ENCODE measurements around the gene SLC45A2.

The SLC45A2 gene

DNA sequence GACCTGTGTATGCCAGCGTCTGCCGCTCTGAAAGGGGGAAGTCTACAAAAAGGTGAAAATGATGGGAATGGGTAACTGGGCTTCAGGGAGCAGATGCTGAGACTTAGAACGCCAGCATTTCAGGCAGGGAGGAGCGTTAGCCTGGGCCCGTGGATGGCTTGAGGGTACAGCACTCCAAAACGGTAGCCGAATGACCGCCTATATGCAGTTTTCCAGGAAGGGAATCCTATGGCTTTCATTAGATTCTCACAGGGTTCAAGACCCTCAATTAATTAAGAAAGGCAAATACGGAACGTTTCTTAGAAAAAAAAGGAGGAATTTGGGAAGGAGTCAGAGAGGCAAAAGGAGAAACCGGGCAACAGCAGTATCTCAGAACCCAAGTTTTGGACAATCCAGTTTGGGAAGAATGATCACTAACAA is 22.7 kb upstream of the SLC45A2 start:
- DNase-seq = peak; percentile 0

DNA sequence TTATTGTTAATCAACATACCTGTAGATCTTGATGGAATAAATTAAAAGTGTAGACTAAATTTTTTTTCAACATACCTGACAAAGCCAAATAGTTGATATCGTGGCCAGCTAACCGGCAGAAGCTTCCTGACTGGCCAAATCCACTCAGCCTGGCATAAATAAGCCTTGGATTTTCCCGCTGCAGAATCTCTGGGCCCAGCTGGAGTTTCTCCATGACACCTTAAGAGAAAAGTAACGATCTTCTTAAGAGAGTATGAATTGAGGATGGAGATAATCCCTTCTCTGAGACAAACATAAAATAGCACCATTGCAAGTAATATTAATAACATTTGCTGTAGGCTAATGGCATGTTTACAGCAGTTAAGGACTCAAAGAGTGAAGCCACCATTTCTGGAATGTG is 21.2 kb upstream of the SLC45A2 start:
- no peak for DNase-seq

DNA sequence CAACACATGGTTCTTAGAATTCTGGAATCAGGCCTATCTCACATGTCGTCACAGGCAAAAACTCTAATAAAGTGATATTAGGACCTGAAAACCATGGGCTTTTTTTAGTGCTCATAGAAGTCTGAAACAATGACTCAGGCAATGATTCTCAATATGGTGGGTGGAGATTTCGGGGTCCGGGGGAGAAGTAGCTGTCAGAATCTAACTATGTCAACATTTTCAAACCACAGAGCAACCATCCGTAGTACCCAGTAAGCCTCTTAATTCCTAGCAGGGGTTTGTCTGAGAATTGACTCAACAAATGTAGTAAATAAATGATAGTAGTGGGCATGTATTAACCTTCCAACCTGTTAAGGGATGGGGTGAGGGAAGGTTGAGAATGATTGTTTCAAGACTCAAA is 20.7 kb upstream of the SLC45A2 start:
- no peak for DNase-seq

DNA sequence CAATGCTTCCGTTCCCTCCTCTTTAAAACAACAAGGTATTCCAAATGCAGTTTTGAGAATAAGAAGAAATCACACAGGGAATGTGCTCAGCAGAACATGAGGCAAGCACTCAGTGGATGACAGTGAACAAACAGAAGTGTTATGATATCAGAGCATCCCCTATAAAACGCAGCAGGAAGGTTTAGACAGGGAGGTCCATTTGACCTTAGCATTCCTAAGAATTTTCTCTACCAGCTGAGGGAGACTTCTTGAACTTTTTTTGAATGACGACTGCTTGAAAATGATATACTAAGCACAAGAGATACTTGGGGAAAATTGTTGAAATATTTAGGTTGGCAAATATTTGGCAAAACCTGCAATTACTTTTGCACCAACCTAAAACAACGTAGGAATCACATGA is 19.4 kb upstream of the SLC45A2 start:
- no peak for DNase-seq

DNA sequence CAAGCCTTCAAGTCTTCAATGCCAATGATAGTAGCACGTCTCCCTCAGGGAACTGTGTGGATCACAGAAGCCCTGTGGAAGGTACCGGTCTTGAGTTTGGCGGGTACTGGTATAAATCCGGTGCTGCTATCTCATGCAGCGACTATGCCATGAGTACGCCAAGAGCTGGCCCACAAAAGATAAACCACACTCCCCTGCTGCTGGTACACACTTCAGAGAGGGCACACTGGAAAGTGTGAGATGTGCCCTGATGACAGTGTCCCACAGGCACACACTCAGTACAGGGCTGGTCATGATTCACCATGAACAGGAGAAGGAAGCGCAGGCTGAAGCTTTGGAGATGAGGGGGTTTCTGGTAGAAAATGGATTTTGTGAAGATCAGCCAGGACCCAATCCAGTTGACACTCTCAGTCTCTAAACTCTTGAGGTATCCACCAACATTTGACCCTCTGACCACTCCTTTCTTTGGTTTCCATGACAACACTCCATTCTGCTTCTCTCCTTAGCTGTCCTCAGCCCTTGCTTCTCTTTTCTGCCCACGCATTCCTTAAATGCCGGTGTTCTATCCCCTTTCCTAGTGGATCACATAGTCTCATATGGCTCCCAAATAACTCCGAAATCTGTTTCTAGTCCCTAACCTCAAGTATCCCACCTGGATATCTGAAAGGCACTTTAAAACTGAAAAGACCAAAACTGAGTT is 18.3 kb upstream of the SLC45A2 start:
- no peak for DNase-seq

DNA sequence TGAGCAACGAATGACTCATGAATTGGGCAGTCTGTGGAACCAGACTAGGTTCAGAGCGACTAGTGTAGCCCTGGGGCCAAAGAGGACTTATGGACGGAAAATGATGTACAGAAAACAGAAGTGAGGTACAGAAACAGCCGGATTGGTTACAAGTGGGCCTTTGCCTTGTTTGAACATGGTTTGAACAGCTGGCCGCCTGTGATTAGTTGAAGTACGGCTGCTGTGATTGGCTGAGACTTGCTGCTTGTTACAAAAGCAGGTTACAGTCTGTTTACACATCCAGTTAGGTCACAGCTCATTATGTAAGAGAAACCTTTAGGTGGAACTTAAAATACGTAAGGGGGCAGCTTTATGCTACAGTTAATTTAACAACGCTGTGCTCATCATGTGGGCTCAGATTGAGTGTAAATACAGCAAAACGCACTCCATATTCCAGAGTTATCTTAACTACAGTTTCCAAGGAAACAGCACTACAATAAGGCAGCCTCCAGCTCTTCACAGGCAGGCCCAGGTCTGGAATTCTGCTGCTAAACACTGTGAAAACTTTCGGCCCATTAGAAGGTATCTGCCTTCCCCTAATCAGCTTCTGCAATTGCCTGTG is 16.8 kb upstream of the SLC45A2 start:
- no peak for DNase-seq

DNA sequence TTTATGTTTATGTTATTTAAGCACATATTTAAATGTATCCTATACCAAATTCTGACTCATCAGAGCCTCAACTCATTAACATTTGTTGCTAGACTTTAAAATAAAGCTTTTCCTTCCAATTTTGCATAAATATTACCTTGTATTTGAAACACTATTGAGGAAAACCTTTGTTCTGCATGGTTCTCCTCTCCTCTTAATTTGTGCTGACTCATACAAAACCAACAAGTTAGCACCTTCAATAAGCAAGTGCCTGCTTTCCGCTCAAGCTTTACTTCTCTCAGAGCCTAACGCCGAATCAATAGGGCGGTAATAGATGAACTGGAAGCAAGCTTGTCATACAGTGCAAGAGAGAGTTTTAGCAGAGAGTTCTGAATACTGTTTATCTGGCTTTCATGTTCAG is 15.5 kb upstream of the SLC45A2 start:
- DNase-seq = no peak

DNA sequence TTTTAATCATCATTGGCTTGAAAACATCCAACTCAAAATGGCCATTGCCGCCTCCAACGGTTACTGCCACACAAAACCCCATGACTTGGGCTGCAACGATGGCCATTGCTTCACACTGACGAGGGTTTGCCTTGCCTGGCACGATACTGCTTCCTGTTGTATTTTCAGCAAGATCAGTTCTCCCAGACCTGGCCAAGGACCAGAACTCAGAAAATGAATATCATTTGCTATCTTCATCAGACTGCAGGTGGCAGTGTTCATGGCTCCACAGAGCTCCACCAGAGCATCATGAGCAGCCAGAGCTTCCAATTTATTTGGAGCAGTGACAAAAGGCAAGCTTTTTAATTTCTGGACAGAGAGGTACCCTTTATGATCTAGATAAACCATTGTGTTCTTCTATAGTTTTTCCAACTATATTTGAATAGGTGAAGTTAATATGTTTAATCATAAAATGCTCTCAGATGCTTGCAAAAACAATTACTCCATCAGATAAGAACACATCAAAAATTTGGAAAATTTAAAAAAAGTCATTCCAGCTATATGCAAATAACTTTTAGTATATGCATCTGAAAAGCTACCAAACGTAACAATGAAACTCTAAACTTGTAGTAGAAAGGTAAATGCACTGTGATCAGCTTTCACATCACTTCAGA is 13.0 kb upstream of the SLC45A2 start:
- DNase-seq = peak; percentile 56

DNA sequence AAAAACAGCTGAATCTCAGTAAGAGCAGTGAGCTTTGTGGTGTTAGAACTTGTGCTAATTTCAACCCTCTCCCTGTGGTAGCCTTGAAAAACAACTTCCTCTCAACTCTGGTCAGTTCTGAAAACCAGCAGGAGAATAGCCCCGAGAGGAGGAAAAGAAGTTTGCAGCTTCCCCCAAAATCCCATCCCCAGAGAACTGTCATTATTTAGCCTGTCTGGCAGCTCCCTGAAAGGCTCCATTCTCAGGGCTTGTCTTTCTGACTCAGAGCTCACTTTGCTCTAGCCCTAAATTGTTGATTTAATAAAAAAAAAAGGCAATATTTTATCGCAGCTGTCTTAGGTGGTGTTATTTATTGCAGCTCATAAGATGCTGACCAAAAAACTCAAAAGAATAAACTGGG is 11.4 kb upstream of the SLC45A2 start:
- no peak for DNase-seq

DNA sequence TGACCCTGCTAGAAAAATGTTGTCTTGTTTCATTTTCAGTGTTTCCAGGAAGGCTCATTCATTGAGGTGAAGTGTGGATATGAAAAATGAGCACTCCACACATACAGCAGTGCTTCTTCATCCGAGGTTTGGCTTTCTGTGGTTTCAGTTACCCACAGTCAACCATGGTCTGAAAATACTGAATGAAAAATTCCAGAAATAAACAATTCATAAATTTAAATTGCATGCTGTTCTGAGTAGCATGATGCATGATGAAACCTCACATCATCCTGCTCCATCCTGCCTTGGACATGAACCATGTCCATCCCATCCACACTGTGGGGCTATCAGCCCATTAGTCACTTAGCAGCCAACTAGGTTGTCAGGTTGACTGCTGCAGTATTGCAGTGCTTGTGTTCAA is 10.4 kb upstream of the SLC45A2 start:
- DNase-seq = no peak

DNA sequence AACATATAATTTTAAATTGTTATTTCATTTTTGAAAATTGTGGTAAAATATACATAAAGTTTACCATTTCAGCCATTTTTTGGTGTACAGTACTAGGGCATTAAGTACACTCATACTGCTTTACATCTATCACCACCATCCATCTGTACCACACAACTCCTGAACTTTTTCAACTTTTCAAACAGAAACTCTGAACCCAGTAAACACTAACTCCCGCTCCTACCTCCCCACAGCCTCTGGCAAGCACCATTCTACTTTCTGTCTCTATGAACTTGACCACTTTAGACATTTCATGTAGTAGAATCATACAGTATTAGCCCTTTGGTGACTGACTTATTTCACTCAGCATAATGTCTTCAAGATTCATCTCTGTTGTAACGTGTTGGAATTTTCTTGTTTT is 8.4 kb upstream of the SLC45A2 start:
- no peak for DNase-seq

DNA sequence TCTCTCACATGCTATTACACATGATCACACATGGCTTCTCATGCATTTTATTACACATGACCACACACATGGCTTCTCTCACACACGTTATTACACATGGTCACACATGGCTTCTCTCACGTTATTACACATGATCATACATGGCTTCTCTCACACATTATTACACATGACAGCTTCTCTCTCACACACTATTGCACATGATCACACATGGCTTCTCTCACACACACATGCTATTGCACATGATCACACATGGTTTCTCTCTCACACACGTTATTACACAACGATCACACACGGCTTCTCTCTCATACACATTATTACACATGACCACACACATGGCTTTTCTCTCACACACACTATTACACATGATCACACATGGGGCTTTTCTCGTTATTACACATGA is 954 bp upstream of the SLC45A2 start:
- no peak for DNase-seq

DNA sequence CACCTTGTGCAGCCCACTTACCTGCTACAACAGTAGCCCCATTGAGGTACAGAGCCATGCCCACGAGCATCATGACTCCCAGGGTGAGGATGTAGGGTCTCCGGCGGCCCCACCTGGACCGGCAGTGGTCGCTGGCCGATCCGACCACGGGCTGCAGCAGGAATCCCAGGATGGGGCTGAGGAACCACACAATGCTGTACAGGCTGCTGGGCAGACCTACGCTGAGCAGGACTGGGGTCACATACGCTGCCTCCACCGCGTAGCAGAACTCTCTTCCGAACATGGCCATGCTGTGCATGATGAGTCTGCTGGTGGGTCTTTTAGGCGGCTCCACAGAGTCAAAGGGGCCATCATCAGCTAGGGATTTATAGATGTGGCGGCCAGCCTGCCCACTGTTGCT is 315 bp downstream of the SLC45A2 start:
- no peak for DNase-seq

DNA sequence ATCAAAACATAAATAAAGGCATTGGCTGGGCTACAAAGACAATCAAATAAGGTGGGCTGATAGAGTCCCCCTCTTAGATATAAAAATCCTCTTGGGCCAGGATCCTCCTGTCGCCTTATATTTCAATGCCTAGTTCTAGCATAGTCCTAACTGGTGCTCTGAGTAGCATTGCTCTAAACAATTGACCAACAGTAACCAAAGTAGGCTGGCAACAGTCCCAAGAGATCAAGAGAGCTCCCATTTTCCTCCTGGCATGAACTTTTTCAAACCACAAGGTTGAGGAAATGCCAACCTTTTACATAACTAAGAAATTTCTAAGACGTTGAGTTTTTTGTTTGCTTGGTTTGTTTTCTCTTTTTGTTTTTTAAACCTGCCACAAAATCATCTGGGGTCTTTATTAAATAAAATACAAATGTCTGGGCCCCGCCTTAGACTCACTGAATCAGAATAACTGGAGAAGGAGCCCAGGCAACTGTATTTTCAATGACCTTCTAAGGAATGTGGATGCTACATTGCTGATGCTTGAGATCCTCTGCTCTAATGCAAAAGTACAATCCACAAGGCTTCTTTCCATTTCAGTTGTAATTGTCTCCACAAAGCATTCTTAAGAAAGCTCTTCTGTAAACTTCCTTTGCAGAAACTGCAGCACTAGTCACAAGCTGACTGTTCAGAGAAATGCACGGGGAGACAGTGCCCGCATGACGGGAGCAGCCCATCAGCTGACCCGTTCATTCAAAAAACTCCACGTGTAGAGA is 2.9 kb downstream of the SLC45A2 start:
- no peak for DNase-seq

DNA sequence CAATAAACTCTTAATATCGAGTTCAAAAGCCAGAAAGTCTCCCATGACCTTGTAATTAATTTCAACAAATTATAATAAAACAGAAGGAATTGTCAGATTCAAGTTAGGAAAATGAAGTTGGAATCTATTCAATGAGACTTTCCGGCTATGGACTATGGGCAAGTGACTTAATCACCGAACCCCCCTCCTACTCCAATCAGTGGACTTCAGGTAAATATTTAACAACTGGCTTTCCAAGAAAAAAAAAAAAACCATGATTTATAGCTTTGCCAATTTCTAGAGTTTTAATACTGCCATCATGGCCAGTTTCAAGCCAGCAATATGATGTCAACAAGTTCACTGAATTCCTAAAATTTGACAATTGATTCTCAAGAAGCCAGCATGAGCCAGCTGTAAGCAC is 4.5 kb downstream of the SLC45A2 start:
- DNase-seq = no peak

DNA sequence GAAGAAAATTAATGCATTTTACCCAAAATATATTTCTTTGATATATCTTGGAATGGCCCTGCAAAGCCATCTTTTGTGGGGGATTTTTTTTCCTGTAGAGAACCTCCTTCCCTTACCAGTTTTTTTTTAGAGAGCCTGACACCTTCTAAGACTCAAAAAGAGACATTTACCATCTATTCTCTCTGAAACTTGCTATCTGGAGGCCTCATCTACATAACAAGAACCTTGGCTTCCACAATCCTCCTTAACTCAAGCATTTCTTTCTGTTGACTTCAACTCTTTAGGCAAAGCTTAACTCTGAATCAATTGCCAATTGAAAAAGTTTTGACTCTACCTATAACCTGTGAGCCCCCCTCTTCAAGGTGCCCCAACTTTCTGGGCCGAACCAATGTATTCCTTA is 6.2 kb downstream of the SLC45A2 start:
- DNase-seq = no peak

DNA sequence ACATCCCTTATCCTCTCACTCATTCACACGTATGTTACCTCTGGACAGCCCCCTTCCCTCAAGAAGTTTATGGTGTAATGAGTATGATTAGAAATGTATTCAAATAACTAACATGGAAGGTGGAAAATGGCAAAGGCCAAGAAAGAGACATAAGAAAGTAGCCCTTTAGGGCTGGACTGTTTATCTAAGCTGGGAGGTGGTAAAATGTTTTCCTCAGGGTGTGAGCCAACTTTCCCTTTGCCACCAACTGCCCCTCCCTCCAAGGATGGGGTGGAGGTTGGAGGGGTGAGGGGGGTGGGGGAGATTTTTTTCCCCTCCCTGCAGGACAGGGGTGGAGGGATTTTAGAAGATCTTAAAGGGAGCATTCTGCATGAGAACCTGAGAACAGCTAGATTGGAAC is 8.2 kb downstream of the SLC45A2 start:
- no peak for DNase-seq

DNA sequence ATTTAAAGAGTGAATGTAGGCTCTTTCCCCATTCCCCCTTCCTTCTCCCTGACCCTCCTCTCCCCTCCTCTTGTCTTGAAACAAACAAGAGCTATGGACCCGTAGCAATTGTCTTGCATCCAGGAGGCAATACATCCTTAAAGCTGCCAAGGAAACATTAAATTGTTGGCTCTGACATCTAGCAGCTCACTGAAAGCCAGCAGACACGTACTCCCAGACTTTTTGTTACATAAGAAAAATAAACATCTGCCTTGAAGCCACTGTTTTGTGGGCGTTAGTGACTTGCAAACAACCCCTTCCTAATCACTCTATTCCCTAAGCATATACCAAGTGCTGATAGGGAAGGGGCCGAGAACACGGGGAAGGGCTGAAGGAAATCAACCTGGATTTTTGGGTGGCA is 8.6 kb downstream of the SLC45A2 start:
- no peak for DNase-seq

DNA sequence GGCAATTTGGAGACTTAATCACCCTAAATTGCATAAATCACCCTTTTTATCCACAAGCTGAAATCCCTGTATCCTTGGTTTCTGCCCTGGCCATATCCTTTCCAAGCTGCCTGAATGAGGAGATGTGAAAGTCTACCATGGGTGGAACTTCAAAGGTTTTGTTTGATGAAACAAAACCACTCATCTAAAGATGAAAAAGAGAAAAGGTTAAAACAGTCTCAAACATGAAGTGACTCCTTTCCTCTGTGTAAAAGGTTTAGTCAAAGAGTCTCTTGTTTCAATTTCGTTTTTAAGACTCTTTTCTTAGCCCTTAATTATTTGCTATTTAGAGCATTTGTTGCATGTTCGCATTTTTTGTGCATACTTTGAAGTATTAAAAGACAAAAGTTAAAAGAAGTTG is 11.2 kb downstream of the SLC45A2 start:
- DNase-seq = no peak

DNA sequence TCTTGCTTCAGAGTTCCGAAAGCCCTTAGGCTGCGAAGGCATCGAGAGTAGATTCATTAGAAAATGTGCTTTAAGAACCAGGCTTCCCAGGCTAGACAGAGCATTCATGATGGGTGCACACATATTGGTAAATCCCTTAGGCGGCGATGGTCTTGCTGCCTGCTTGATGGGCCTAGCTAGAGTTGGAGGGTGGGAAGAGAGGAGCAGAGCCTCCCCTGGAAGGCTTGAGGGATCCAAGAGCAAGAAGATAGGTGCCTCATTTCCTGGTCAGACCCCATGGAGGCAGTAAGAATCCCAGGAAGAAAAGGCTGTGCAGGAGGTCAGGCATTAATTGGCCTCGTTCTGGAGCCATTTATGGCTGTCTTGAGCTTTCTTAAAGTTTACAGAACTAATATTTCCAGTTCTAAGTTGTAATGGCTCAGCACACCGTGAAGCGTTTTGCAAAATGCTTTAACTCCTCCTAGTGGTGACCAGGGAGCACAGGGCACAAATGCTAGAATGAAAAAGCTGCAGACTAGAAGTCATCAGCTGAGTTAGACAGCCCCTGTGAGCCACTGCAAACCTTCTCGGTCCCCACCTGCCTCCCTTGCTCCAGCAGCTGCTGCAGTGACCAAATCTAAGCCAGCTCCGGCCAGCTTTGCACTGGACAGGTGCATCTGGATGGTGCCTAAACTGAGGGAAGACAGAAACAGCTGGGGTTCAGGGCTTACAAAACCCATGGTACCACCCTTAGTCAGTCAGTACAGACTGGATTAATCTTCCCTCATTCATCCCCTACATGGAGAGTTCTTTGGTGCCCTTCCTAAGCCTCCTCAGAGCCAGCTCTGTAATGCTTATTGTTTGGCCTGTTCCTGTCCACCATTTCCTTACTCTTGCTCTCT is 14.7 kb downstream of the SLC45A2 start:
- peak; percentile 13 for DNase-seq

DNA sequence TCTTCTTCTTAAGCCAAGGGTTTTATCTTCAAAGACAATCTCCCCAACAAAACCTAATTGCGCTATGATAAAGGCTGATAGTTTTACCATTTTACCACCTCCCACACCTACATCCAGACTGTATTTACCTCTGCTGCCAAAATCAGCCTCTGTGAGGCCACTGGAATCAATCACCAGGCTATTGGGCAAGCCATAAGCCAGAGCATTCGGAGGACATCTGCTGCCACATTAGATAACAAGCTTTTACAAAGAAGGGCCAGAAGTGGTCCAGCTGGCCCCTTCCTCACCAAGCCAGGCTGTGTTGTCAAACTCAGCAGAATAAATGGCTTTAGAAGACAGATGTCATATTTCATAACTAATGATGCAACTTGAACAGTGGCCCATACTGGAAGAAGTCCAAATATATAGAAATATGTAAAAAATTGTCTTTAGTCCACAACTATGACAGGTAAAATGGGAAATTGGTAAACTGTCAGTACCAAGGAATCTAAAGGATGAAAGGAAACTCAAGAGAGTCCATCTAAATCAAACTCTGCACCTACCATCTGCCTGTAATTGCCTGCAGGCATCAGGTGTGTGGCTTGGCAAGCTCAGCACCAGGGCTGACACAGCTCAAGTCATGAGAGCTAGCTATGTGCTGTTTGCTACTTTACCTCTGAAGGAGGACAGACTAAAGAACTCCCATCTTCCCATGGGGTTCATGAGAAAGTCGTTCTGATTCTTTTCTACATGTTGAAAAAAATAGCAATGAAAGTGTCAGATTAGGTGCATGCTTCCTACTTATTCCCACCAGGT is 16.1 kb downstream of the SLC45A2 start:
- no peak for DNase-seq

DNA sequence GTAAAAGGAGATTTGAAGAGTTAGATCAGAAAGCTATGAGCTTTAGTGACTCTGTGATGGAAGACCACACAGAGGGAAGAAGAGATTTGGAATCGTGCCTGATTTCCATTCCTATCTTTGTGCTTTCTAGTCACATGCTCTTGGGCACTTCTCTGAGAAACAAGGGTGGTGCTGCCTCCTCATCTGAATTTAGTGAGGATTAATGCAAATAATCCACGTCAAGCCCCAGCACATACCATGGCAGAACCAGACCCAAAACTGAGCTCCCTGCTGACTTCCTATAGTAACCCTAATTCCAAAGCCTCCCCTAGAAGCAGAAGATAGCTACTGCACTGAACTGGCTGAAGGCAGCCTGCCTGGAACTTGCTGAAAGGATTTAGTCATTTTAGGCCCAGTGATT is 17.7 kb downstream of the SLC45A2 start:
- no peak for DNase-seq
